WTC11 (cell line): ENCODE data around the gene TEAD1.

Source experiments
- ELF4 ChIP-seq: sonication (generic); formaldehyde crosslinking; IDR thresholded peaks from 2 replicates; pipeline ENCODE4 v1.8.1; 2022; ENCODE audit warnings: low read depth, mild to moderate bottlenecking, moderate library complexity, missing genetic modification reagents
- ETV6 ChIP-seq: sonication (generic); formaldehyde crosslinking; IDR thresholded peaks from 2 replicates; pipeline ENCODE4 v1.8.1; 2022; ENCODE audit warnings: mild to moderate bottlenecking, missing genetic modification reagents
- SP1 ChIP-seq: sonication (generic); formaldehyde crosslinking; conservative IDR thresholded peaks from 2 replicates; pipeline ENCODE4 v1.8.1; 2022; ENCODE audit warnings: missing genetic modification reagents
- TEAD1 ChIP-seq: sonication (generic); formaldehyde crosslinking; IDR thresholded peaks from 2 replicates; pipeline ENCODE4 v1.8.0; 2022; ENCODE audit warnings: mild to moderate bottlenecking, missing genetic modification reagents
- TF ChIP-seq, protein P1 (sequence below): fragments of 200-600 bp; IDR thresholded peaks from 2 replicates; pipeline ENCODE4 v1.8.0; 2022; ENCODE audit warnings: antibody characterized with exemption
- TF ChIP-seq, protein P2 (sequence below): sonication (generic); formaldehyde crosslinking; IDR thresholded peaks from 2 replicates; pipeline ENCODE4 v1.8.1; 2023; ENCODE audit warnings: mild to moderate bottlenecking, missing genetic modification reagents, moderate library complexity
- TF ChIP-seq, protein P3 (sequence below): sonication (generic); formaldehyde crosslinking; IDR thresholded peaks from 2 replicates; pipeline ENCODE4 v1.8.1; 2023; ENCODE audit warnings: mild to moderate bottlenecking, missing genetic modification reagents

DNA sequence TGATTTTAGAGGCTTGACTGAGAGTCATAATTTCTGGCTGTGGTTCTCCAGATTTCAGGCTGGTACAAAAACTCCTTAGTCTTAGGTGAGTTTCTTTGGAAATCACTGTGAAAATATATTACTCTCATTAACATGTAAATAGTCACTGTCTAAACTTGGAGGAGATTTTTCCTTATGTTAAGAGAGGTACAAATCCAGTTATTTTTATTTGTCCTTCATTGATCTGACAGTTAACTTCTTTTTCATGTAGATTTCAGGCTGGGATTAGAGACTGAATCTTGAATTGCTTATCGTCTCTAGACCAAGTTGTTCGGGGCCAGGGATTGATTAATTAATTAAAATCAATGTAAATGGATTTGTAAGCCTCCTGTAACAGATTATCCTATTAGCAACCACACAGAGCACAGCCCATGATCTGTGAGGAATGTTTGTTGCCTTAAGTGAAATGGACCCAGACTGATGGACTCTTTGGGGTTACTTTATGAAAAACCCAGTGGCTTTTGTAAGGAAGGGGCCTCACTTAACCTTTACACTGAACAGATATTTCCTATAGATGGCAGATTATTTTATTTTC, 21.1 kb downstream of the TEAD1 start:
- TF ChIP-seq SP1 (CRISPR knock-in tag) (no peak), TEAD1 (CRISPR knock-in tag) (no peak), ELF4 (no peak), ETV6 (no peak)
- TF ChIP-seq, protein P1, sequence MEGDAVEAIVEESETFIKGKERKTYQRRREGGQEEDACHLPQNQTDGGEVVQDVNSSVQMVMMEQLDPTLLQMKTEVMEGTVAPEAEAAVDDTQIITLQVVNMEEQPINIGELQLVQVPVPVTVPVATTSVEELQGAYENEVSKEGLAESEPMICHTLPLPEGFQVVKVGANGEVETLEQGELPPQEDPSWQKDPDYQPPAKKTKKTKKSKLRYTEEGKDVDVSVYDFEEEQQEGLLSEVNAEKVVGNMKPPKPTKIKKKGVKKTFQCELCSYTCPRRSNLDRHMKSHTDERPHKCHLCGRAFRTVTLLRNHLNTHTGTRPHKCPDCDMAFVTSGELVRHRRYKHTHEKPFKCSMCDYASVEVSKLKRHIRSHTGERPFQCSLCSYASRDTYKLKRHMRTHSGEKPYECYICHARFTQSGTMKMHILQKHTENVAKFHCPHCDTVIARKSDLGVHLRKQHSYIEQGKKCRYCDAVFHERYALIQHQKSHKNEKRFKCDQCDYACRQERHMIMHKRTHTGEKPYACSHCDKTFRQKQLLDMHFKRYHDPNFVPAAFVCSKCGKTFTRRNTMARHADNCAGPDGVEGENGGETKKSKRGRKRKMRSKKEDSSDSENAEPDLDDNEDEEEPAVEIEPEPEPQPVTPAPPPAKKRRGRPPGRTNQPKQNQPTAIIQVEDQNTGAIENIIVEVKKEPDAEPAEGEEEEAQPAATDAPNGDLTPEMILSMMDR = no peak
- TF ChIP-seq, protein P2, sequence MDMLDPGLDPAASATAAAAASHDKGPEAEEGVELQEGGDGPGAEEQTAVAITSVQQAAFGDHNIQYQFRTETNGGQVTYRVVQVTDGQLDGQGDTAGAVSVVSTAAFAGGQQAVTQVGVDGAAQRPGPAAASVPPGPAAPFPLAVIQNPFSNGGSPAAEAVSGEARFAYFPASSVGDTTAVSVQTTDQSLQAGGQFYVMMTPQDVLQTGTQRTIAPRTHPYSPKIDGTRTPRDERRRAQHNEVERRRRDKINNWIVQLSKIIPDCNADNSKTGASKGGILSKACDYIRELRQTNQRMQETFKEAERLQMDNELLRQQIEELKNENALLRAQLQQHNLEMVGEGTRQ (CRISPR knock-in tag) = no peak
- TF ChIP-seq, protein P3, sequence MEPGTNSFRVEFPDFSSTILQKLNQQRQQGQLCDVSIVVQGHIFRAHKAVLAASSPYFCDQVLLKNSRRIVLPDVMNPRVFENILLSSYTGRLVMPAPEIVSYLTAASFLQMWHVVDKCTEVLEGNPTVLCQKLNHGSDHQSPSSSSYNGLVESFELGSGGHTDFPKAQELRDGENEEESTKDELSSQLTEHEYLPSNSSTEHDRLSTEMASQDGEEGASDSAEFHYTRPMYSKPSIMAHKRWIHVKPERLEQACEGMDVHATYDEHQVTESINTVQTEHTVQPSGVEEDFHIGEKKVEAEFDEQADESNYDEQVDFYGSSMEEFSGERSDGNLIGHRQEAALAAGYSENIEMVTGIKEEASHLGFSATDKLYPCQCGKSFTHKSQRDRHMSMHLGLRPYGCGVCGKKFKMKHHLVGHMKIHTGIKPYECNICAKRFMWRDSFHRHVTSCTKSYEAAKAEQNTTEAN = no peak
